Measurements from ENCODE around the gene VPS39.

The VPS39 gene

DNA sequence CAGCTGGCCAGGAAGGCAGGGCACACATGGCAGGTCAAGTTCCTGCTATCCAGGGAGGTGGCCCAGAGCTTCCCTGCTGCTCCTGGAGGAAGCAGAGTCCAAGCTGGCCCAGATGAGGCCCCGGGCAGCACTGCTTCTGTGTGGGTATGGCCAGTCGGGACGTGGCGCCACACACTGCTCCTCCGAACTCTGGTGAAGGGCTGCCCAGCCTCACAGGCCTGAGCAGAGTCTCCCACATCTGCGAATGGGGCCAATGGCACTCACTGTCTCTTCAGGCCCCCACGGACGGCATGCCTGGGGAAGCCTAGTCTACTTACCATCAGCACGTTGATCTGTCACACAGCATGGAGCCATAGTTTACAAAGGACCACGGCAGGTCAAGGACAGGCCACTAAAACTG is 49.2 kb downstream of the VPS39 start:
- DNase-seq (ENCODE audit: low read depth in 2 of 2, low spot score in 1 of 2) = no peak

DNA sequence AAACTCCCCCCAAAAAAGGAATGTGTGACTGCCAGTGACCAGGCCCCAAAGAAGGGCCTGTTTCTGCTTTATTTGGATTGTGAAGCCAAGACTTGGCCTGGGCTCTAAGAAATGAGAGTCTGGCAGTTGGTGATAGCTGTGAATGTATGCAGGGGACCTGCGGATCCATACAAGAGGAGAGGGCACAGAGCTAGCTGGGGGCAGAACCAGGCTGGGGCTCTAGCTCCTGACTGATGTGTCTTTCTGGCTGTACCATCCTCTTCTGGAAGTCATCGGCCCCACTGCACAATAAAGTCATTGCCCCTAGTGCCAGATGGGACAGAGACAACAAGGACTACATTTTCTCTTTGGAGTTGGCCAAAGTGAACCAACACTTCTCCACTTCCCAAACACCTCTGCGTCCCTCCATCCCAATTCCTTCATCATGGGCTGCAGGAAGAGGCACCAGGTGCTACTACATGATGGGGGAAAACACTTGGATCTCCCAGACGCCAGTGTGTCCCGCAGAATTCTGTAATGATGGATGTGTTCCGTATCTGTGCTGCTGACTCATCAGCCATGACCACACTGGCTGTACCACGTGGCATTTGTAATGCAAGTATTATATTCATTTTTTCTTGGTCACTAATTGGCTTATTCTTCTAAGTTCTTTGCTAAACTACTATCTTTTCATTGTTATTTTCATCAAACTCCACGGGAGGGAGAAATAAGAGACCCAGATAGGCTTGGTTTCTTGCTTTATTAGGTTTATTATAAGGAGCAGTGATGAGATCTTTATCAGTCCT is 49.9 kb downstream of the VPS39 start:
- no peak for DNase-seq (ENCODE audit: low read depth in 2 of 2, low spot score in 1 of 2)

DNA sequence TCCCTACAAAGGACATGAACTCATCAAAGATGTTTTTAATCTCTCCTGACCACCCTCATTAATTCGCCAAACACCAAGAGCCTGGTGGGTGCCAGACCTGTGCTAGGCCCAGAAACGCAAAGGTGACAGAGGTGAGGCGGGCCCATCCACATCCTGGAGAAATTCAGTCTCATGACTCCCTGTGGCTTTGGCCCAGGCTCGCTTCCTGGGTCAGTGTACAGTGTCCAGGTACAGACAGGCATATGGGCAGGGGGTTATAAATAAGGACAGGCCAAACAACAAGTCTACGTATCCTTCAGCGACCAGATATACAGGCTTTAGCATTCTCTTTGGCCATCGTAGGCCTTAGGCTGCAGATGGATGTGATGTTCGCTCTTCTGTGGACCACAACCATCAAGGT is 50.7 kb downstream of the VPS39 start:
- no peak for DNase-seq (ENCODE audit: low read depth in 2 of 2, low spot score in 1 of 2)

DNA sequence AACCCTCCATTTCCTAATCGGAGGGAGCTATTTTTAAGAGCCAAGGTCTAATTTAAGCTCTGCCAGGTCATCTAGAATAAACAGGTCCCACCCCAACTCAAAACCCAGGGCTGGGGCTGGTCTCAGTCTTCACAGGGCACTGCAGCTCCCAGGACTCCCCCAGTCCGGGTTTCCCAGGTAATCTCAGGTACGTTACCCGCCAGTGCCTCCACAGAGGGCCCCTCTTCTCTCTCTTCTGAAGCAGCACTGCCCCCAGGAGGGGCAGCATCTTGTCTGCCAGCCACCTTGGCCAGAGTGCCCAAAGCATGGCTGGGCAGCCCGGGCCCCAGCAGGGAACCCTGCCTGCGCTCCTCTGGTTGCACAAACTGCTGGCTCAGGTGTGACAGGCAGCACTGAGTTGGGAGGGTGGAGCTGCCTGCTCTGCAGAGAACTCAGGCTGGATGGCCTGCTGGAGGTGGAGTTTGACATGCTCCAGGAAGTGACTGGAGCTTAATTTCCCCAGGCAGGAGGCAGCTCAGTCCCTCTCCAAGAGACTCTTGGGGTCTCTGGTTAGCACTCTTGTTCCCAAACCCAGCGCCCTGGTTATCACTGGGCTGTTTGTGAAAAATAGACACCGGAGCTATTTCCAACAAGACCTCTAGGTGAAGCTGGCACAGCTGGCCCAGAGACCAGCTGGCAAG is 51.7 kb downstream of the VPS39 start, which contains the start of gene PLA2G4F:
PLA2G4F (minus strand) TSS at position 394 of the 680 bp plus-strand sequence; CDS start at position 307, 87 bp downstream.
- DNase-seq (ENCODE audit: low read depth in 2 of 2, low spot score in 1 of 2) = no peak

DNA sequence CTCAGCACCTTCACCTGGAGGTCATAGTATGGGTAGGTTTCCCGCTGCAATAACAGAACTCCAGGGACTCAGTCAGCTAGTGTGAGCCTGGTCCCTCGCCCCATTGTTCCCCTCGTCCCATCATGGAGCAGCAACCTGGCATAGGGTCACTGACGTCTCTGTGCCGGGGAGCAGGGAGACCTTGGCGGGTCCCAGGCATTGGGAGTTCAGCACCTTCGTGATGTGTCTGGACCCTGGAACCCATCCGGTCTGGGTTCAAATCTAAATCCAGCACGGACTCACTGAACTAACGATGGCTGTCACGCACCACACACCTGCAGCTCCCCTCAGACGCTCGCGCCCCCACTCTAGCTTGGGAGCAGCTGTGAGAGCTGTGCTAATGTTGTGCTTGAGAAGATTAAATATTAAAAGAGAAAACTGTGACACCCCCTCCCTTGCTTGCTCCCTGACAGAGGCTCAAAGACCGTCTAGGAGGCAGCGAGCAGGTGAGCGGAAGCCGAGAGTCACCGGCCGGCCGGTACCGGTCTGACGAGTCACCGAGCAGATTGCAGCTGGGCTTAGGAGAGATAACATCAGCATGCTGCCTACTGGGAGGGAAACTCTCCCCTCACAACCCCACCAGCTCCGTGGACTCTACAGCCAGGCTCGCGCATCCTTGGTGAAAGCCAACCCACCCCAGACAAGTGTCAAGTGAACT is 52.4 kb downstream of the VPS39 start:
- no peak for DNase-seq (ENCODE audit: low read depth in 2 of 2, low spot score in 1 of 2)

DNA sequence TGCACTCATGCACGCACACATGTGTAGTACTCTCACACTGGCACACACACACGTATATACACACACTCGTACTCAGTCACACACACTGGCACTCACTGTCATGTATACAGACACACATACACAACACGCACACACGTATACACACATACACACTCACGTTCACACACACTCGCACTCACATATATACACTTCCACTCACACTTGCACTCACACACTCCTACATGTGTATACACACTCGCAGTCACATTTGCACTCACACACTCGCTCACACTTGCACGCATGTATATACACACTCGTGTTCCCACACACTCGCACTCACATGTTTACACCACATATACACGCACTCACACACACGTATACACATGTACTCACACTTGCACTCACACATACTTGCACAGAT is 53.1 kb downstream of the VPS39 start:
- no peak for DNase-seq (ENCODE audit: low read depth in 2 of 2, low spot score in 1 of 2)

DNA sequence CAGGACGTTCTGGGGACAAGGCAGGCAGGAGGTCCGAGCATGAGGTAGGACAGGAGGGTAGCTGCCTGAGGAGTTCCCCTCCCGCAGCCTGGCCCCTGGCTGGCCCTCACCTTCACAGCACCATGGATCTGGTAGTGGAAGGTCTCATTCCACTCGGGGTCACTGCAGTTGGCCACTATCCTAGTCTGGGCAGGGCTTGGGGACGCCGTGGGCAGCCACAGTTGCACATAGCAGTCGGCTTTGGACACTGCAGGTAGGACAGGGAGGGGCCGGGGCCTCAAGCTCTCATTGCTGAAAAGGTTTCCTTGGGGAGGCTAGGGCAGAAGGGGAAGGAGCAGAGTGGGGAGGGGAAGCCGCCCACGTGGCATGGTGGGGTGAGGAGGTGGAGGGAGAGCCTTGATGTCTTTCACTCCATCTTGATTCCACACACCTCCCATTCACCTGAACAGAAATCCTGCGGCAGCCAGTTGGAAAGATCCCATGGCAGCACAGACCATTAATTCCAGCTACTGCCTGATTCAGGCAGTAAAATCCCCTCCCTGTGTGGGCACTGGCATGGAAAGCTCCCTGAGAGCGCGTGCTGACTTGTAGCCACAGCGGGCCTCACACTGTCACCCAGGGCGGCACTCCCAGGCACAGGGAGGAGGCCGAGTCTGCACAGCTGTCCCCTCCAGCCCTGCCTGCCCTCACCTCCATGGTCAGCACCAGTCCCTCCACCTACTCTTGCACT is 53.7 kb downstream of the VPS39 start:
- DNase-seq (ENCODE audit: low read depth in 2 of 2, low spot score in 1 of 2) = no peak

DNA sequence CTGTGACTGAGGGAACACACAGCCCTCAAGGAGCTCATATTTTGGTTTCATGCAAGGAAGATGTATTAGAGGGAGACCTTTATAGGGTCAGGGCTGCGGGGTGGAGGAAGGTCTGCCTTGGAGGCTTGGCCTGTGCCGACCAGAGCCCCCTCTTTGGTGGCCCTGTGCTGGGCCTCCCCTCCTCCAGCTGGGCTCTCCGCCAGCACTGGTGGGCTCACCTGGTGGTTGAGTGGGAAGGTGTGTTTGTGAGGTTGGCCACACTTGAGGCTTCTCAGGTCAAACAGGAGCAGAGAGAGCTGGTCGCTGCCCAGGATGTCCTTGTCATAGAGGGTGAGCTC is 54.3 kb downstream of the VPS39 start:
- no peak for DNase-seq (ENCODE audit: low read depth in 2 of 2, low spot score in 1 of 2)

DNA sequence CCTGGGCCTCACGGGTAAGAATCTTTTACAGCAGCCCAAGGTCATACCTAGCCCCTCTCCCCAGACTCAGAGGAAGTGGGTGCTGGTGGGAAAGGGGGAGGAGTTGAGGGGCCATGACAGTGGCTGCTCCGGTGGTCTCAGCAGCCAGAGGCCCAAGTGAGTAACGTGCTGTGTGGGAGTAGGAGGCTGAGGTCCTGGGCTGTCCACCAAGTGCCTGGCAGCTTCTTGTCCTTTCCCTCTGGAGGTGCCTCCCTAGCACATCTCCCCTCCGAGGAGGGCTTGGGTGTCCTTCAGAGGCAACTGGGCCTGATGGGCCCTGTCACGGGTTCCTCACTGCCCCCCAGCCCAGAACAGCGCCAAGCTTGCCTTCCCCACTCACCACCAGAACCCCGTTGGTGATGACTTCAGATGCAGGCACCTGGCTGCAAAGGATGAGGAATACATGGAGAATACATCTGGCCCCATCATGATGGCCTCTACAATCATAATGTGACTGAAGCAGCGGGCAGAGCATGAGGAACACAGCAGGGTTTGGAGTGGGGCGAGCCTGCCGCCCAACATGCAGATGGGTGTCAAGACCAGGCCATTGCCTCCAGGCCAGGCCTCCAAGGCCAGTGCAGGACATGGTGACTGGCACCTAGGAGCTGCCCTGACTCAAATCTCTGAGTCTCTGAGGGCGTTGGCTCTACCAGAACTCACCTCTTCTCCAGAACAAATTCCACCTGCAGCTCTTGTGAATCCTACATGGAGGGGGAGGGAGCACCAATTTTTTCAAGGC is 55.0 kb downstream of the VPS39 start:
- no peak for DNase-seq (ENCODE audit: low read depth in 2 of 2, low spot score in 1 of 2)

DNA sequence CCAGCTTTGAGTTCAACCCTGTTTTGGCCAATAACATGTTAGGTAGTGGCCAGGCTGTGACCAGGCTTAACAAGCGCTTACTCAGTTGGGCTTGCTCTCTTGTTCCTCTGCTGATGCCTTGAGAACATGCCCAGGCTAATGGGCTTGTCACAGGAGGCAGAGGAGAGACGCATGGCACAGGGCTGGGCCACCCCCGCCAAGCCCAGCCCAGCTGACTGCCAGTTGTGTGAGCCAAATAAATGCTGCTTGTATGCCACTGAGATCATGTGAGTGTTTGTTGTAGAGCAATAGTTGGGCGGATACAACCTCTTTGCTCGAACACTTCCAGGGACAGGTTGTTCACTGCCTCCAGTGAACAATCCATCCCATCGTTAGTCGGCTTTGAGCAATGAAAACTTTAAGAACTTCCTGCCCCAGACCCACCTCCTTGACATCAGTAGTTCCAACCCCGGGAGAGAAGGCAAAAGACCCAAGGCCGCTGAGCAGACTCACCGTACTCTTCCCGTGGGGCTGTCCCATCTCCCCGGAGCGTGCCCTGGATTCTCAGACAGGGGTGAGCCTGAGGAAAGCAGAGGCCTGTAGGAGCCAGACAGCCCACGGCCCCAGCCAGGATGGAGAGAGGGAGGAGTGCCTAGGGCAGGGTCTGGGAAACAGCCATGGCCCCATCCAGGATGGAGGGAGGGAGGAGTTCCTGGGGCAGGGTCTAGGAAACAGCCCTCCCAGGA is 55.7 kb downstream of the VPS39 start:
- no peak for DNase-seq (ENCODE audit: low read depth in 2 of 2, low spot score in 1 of 2)

DNA sequence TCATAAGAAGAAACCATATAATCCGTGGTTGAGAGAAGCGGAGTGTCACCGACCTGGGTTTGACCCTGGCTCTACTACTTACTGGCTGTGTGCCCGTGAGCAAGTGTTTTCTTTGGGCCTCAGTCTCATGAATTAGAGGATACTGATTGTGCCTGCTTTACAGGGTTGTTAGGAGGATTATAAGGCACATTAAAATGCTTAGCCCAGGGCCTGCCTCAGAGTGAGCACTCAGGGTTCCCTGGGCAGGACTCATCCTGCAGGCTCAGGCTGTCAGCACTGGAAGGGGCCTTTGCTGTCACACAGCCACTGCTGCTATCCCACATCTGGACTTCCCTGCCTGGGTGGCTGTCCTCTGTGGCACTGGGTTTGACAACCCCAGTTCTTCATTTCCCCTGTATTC is 56.4 kb downstream of the VPS39 start:
- no peak for DNase-seq (ENCODE audit: low read depth in 2 of 2, low spot score in 1 of 2)

DNA sequence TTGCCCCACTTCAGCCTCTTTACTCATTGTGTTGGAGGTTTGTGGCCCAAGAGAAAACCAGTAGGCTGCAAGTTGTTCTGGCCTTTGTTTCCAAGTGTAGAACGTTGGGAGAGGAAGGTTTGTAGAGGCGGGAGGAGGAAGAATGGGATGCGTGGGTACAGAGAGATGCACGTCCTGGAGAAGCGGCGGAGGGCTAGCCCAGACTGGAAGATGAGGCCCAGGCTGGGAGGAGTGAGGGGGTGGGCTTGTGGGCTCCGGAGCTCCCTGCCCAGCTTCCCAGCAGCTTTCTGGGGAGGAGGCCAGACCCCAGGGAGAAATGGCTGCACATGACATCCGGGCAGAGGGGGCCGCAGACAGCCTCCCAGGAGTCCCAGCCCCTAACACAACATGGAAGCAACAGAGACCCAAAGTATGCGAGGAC is 57.0 kb downstream of the VPS39 start:
- DNase-seq (ENCODE audit: low read depth in 2 of 2, low spot score in 1 of 2) = no peak

DNA sequence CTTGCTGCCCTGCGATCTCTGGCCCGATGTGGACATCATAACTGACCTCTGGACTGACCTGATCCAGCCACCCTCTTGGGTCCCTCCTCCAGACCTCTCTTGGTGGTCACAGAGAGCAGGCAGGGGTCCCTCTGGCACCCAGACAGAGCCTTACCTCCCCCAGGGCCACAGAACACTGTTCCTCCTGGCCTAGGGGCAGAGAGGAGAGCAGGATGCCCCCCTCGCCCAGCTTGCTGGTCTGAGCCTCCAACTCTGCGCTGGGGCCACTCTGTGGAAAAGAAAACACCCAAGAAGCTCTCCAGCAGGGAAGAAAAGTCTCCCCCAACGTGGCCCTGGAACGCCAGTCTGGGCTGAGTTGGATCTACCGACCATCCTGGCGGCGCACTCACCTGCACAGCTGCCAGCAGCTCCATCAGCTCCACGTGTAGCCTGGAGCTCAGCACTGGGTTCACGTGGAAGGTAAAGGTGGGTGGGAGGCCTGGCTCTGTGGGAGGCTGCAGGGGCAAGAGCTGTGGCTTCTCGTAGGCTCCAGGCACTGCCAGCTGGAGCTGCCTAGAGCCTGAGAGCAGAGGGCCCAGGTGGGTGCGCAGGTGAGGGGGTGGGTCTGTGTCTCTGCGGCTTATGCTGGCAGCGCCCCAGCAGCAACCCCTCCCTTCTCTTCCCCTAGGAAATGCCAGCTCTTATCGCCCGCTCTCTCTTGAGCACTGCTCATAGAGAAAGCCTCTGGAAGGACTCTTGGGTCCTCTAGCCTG is 57.7 kb downstream of the VPS39 start:
- DNase-seq (ENCODE audit: low read depth in 2 of 2, low spot score in 1 of 2) = no peak

- DNase-seq (ENCODE audit: low read depth in 2 of 2, low spot score in 1 of 2) = no peak
Observed at GRCh38 chr15:42149493-42150218, 58.4 kb downstream of the VPS39 start.

DNA sequence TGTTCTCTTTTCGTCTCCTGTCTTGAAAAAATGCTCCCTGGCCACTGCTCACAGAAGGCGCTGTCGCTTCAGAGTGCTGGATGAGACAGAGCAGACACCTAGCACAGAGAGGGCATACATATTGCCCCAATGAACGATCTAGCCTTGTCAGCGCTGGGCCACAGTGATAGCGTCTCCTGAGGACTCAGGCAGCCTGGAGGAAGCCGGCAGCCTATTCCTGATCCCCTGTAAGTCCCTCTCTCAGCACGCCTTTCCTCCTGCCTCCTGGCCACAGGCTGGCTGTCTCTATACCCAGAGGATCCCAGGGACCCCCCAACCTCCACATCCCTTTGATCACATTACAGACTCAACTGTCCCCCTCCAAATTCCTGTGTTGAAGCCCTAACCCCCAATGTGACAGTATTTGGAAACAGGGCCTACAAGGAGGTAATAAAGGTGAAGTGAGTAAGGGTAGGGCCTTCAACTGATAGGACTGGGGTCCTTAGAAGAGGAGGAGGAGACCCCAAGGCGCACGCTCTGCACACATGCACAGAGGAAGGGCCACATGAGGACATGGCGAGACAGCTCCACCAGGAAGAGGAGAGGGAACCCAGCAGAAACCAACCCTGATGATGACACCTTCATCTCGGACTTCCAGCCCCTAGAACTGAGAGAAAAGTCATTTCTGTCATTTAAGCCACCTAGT is 59.2 kb downstream of the VPS39 start:
- DNase-seq (ENCODE audit: low read depth in 2 of 2, low spot score in 1 of 2) = no peak

DNA sequence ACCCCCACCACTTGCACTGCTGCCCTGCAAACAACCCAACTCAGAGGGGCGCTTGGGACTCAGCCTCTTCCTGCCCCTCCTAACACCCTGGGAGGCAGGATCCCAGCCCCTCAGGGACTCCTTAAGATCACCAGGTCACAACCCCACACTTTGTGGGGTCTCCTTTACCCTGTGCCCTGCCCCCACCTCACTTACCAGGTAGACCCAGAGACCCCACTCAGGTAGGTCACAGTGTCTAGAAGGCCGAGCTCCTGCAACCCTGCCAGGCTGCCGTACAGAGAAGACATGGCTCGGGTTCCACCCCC is 60.7 kb downstream of the VPS39 start:
- DNase-seq (ENCODE audit: low read depth in 2 of 2, low spot score in 1 of 2) = no peak

GRCh38 chr15:42146551-42147430 is 61.3 kb downstream of the VPS39 start:
- DNase-seq (ENCODE audit: low read depth in 2 of 2, low spot score in 1 of 2) = no peak
